Esophagus muscularis mucosa (tissue), 3 donors: ENCODE measurements around the gene JKAMP.

ENCODE experiments used
- EP300 ChIP-seq: sonication (generic); formaldehyde crosslinking; IDR thresholded peaks from one replicate; pipeline ENCODE4 v1.6.1; 2017; ENCODE audit warnings: antibody characterized with exemption
- TF ChIP-seq, protein P1 (sequence below), 3 experiments: fragments of 200-600 bp in 2 of 3; fragments of 450-650 bp in 1 of 3; sonication (generic) in 2 of 3; IDR thresholded peaks; one replicate each; pipeline ENCODE4 v1.5.1; 2017 to 2019; ENCODE audit warnings: antibody characterized with exemption in 3 of 3, mild to moderate bottlenecking in 2 of 3, moderate library complexity in 1 of 3

DNA sequence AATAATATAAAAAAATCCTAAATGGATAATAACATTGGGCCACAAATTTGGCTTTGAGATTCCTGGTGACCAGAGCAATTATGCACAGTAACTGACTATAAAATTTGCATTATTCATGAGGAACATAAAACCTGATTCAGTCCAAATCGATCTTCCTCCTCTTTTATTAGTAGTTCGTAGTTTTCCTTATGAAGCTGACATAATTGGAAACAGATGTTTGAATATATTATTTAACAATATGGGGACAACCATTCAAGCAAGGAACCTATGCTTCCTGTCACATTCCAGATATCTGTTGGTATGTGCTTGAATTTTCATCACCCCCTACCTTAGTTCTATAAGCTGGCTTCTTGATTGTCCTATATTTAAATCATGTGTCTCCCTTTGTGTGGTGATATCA lies 57.4 kb downstream of the JKAMP start:
- TF ChIP-seq, protein P1, sequence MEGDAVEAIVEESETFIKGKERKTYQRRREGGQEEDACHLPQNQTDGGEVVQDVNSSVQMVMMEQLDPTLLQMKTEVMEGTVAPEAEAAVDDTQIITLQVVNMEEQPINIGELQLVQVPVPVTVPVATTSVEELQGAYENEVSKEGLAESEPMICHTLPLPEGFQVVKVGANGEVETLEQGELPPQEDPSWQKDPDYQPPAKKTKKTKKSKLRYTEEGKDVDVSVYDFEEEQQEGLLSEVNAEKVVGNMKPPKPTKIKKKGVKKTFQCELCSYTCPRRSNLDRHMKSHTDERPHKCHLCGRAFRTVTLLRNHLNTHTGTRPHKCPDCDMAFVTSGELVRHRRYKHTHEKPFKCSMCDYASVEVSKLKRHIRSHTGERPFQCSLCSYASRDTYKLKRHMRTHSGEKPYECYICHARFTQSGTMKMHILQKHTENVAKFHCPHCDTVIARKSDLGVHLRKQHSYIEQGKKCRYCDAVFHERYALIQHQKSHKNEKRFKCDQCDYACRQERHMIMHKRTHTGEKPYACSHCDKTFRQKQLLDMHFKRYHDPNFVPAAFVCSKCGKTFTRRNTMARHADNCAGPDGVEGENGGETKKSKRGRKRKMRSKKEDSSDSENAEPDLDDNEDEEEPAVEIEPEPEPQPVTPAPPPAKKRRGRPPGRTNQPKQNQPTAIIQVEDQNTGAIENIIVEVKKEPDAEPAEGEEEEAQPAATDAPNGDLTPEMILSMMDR (IDR thresholded peaks at IDR 0.05), result no peak
- TF ChIP-seq EP300, result no peak
